ENCODE measurements around the gene MIEN1.

MIEN1 gene

DNA sequence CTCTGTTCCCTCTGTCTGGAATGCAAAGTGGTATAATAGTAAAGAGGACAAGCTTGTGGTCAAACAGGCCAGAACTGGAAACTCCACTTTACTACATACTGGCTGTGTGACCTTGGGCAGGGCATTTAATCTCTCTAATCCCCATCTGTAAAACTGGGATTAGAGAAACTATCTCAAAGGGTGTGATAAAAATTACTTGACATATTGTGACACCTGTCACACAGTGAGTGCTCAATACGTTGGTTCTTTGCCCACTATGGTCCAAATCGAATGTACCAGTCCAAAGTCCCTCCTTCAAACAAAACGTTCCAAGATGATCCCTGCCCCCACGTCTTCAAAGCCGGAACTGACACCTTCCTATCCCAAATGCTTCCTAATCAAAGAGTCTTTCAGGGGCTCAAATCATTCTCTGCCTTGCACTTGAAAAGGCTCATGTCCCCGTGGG, 43.2 kb downstream of the MIEN1 start:
- peak overlapping the region; percentile 78 for H3K4me3 ChIP-seq (ENCODE audit: insufficient read length, low read depth)
- no peaks in the 10 kb centered on the region for H3K27me3 ChIP-seq (ENCODE audit: insufficient read depth, insufficient read length)
- no peaks in the 10 kb centered on the region for H3K9me3 ChIP-seq (ENCODE audit: insufficient read depth, low read length)
- peak overlapping the region; percentile 13 for H3K9ac ChIP-seq (ENCODE audit: insufficient read length, low read depth)
- no peaks in the 10 kb centered on the region for H3K4me1 ChIP-seq (ENCODE audit: insufficient read depth, insufficient read length)
- TF ChIP-seq ZNF274 (IDR thresholded peaks at IDR 0.05; ENCODE audit: low read depth, low read length) (no peak), SUZ12 (IDR thresholded peaks at IDR 0.05; ENCODE audit: extremely low read depth, insufficient read depth, insufficient read length) (no peak), YY1 (IDR thresholded peaks at IDR 0.05; ENCODE audit: insufficient read depth, insufficient read length) (no peak)
- peaks cover 15% of the 10 kb centered on the region for H3K36me3 ChIP-seq (ENCODE audit: insufficient read depth, insufficient read length, low read length)
- DNase-seq (ENCODE audit: low read depth, low spot score), result no peak

DNA sequence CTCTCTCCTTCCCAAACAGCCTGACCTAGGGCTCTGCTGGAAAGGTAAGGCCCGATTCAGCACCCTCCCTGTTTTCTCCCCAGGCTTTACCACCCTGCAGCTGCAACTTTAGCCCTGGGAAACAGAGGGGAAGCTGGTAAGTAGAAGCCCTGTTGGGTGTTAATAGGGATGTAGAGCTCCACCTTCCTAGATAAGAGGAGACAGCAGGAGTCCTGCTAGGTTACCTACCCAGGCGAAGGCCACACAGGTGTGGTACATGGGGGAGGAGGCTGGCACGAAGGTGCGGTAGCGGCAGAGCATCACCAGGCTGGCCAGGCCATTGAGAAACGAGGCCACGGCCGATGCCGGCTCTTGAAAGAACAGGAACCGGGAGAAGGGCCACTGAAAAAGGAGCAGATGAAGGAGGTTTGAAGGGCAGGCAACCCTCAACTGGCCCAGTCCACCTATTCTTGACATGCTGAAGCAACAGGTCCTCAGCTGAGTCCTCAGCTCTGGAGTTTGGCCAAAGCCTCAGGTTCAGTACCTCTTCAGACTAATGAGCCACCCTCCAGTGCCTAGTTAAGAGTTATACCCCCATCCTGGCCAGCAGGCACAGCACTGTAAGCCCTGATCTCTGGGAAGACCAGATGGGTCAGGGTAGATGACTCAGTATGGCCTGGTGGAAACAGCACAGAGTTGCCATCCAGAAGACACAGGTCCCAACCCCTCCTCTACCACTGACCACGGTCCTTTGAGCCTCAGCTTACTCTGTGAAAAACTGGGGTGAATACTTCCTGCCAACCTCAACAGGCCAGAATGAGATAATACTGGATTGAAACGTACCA, 45.8 kb downstream of the MIEN1 start:
- TF ChIP-seq YY1 (IDR thresholded peaks at IDR 0.05; ENCODE audit: insufficient read depth, insufficient read length) (no peak), ZNF274 (IDR thresholded peaks at IDR 0.05; ENCODE audit: low read depth, low read length) (no peak), SUZ12 (IDR thresholded peaks at IDR 0.05; ENCODE audit: extremely low read depth, insufficient read depth, insufficient read length) (no peak)
- Histone ChIP-seq H3K4me1 (ENCODE audit: insufficient read depth, insufficient read length) (no peaks in the 10 kb centered on the region), H3K9ac (ENCODE audit: insufficient read length, low read depth) (no peak overlapping the region), H3K4me3 (ENCODE audit: insufficient read length, low read depth) (no peak overlapping the region), H3K9me3 (ENCODE audit: insufficient read depth, low read length) (no peaks in the 10 kb centered on the region), H3K27me3 (ENCODE audit: insufficient read depth, insufficient read length) (no peaks in the 10 kb centered on the region), H3K36me3 (ENCODE audit: insufficient read depth, insufficient read length, low read length) (peaks cover 19% of the 10 kb centered on the region)
- DNase-seq (ENCODE audit: low read depth, low spot score), result no peak

DNA sequence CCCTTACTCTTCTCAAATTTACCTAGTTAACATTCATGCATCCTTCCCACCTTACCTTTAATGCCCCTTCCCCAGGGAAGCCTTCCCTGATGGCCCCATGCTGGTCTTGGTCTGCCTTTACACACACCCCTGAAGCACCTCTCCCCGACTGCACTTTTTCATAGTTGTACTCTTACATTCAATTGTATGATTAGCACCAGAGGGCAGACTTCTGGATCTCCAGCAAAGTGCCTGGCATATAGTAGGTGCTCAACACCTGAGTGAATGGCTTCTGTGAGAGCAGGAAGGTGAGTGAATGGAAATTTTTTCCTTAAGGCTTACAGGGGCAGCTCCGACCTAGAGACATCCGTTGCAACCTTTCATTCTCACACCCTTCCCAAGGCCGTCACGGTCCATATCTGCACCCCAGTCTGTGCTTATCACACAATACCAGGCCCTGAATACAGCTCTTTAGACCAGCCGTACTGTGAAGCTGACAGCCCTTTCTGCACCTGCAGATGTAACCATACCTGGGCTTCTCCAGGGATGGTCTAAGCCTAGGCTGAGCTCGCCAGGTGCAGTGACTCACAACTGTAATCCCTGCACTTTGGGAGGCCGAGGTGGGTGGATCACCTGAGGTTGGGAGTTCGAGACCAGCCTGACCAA, 46.9 kb downstream of the MIEN1 start:
- no peak overlapping the region for H3K9ac ChIP-seq (ENCODE audit: insufficient read length, low read depth)
- no peak for TF ChIP-seq SUZ12 (IDR thresholded peaks at IDR 0.05; ENCODE audit: extremely low read depth, insufficient read depth, insufficient read length)
- no peak for TF ChIP-seq ZNF274 (IDR thresholded peaks at IDR 0.05; ENCODE audit: low read depth, low read length)
- no peak for TF ChIP-seq YY1 (IDR thresholded peaks at IDR 0.05; ENCODE audit: insufficient read depth, insufficient read length)
- no peak overlapping the region for H3K4me3 ChIP-seq (ENCODE audit: insufficient read length, low read depth)
- H3K27me3 ChIP-seq (ENCODE audit: insufficient read depth, insufficient read length), result no peaks in the 10 kb centered on the region
- H3K4me1 ChIP-seq (ENCODE audit: insufficient read depth, insufficient read length), result peaks cover under 1% of the 10 kb centered on the region
- H3K36me3 ChIP-seq (ENCODE audit: insufficient read depth, insufficient read length, low read length), result peaks cover 19% of the 10 kb centered on the region
- no peak for DNase-seq (ENCODE audit: low read depth, low spot score)
- H3K9me3 ChIP-seq (ENCODE audit: insufficient read depth, low read length), result no peaks in the 10 kb centered on the region

DNA sequence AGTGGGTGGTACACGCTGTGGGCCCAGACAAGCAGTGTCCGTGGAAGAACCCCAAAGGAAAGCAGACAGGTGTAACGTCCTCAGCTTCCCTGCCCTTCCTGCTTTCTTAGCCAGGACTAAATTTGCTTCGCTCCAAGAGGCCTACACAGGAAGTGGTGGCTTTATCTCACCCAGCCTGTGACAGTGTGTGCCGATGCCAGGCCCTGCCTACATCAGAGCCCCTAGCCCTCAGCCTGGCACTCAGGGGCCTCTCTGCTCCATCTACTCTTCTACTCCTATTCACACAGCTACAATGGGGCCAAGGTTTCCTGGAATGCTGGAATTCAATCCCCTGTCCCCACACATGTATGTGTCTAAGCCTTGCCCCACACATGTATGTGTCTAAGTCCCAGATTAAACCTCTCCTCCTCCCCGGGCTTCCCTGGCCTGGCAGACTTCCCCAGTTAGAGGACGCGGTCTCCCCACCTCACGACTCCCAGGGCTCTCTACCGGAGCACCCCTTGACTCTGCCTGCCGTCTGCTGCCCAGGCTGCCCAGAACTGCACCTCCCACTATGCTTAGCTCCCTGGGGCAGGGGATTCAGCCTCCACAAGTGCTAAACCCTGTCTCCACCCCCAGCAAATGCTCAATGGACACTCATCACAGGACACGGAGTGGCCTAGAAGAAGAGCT, 50.7 kb downstream of the MIEN1 start:
- TF ChIP-seq SUZ12 (IDR thresholded peaks at IDR 0.05; ENCODE audit: extremely low read depth, insufficient read depth, insufficient read length) (no peak), YY1 (IDR thresholded peaks at IDR 0.05; ENCODE audit: insufficient read depth, insufficient read length) (no peak), ZNF274 (IDR thresholded peaks at IDR 0.05; ENCODE audit: low read depth, low read length) (no peak)
- H3K4me3 ChIP-seq (ENCODE audit: insufficient read length, low read depth), result no peak overlapping the region
- H3K36me3 ChIP-seq (ENCODE audit: insufficient read depth, insufficient read length, low read length), result peaks cover 17% of the 10 kb centered on the region
- peaks cover 20% of the 10 kb centered on the region for H3K4me1 ChIP-seq (ENCODE audit: insufficient read depth, insufficient read length)
- DNase-seq (ENCODE audit: low read depth, low spot score), result no peak
- no peaks in the 10 kb centered on the region for H3K27me3 ChIP-seq (ENCODE audit: insufficient read depth, insufficient read length)
- H3K9ac ChIP-seq (ENCODE audit: insufficient read length, low read depth), result no peak overlapping the region
- no peaks in the 10 kb centered on the region for H3K9me3 ChIP-seq (ENCODE audit: insufficient read depth, low read length)
